ENCODE results near the gene KDM3B.

KDM3B gene

DNA sequence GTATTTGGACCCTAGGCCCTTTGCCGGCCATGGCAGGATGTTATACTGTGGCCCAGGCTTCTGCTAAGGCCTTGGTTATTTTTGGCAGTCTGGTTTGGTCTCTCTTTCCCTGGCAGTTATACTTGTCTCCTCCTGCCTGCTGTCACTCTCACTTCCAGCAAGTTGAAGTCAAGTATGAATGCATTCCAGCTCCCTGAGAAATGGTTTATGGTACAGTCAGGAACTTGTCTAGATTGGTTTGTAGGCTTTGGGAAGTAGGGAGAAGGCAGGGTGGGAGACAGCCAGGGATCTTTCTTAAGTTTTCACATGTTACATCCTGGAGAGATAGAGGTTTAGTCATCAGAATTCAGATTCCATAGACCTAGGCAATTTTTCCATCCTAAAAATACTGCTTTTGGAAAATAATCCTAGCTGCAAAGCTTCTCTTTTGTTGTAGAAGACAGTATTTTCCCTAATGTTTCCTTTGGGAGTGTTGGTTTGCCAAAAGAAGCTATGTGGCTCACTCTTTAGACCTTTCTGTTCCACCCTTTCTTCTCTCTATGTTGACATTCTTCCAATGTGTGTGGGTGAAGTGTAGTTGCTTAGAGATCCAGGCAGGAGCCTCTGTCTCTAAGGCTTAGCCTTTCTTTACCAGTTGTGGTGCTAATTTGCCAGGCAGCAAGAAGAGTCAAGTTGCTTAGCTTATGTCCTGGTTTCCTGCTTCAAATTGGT lies 2.5 kb upstream of the KDM3B start:
- no peaks in the 10 kb centered on the region for H3K27me3 ChIP-seq (ENCODE audit: insufficient read depth, low read length)
- peaks cover 40% of the 10 kb centered on the region for H3K36me3 ChIP-seq (ENCODE audit: insufficient read depth, low read length)
- H2AFZ ChIP-seq (ENCODE audit: low read length, unreplicated experiment) = no peak overlapping the region
- peaks cover 32% of the 10 kb centered on the region for H3K4me1 ChIP-seq (ENCODE audit: control insufficient read depth, insufficient read depth, low read length, unreplicated experiment)
- H3K4me3 ChIP-seq (ENCODE audit: low read depth, low read length) = no peak overlapping the region
- peaks cover 22% of the 10 kb centered on the region for H3K79me2 ChIP-seq (ENCODE audit: control insufficient read depth, insufficient read depth, low read length, unreplicated experiment)
- H3K27ac ChIP-seq (ENCODE audit: low read depth, low read length) = peak overlapping the region; percentile 20; the same call in 1 of the 2 replicates

DNA sequence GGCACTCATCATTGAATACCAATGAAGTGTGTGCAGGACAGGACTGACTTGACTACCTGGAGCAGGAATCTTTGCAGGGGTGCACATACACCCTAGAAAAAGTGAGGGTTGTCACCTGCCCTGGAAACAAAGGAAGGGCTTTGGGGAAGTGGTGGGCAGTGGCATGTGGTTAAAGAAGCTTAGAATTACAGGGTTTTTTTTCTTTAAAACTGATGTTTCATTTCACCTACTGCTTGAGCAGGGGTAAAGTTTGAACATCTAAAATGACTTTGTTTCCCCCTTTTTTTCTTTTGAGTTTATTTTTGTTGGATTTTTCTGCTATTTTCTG lies 2.0 kb upstream of the KDM3B start:
- Histone ChIP-seq H3K27ac (ENCODE audit: low read depth, low read length) (peak overlapping the region; percentile 62), H3K4me3 (ENCODE audit: low read depth, low read length) (no peak overlapping the region), H3K36me3 (ENCODE audit: insufficient read depth, low read length) (peaks cover 35% of the 10 kb centered on the region)

DNA sequence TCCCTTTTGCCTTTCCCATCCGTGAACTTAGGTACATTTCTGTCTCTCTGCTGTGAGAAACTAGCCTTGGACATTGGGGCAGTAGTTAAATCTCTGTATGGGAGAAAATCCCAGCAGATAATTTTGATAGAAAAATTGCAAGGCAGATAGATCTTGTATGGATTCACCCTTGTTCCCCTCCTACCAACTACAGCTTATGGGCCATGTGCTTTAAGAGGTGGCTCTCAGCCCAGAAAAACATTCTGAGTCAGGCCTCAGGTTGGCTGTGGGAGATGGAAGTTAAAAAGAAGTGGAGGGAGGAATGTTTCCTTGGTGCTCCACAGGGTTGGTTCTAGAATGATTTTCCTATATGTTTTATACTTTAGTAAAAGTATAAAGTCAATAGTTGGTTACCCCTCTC lies 1.4 kb upstream of the KDM3B start:
- Histone ChIP-seq H3K79me2 (ENCODE audit: control insufficient read depth, insufficient read depth, low read length, unreplicated experiment) (peaks cover 30% of the 10 kb centered on the region), H3K36me3 (ENCODE audit: insufficient read depth, low read length) (peaks cover 29% of the 10 kb centered on the region), H2AFZ (ENCODE audit: low read length, unreplicated experiment) (no peak overlapping the region), H3K27me3 (ENCODE audit: insufficient read depth, low read length) (no peaks in the 10 kb centered on the region), H3K4me1 (ENCODE audit: control insufficient read depth, insufficient read depth, low read length, unreplicated experiment) (peaks cover 42% of the 10 kb centered on the region), H3K4me3 (ENCODE audit: low read depth, low read length) (no peak overlapping the region), H3K27ac (ENCODE audit: low read depth, low read length) (peak overlapping the region; percentile 62)

More for the DNA sequence above, 2.0 kb upstream of the KDM3B start:
- Histone ChIP-seq H3K4me1 (ENCODE audit: control insufficient read depth, insufficient read depth, low read length, unreplicated experiment) (peaks cover 37% of the 10 kb centered on the region), H3K27me3 (ENCODE audit: insufficient read depth, low read length) (no peaks in the 10 kb centered on the region), H2AFZ (ENCODE audit: low read length, unreplicated experiment) (no peak overlapping the region), H3K79me2 (ENCODE audit: control insufficient read depth, insufficient read depth, low read length, unreplicated experiment) (peaks cover 26% of the 10 kb centered on the region)

DNA sequence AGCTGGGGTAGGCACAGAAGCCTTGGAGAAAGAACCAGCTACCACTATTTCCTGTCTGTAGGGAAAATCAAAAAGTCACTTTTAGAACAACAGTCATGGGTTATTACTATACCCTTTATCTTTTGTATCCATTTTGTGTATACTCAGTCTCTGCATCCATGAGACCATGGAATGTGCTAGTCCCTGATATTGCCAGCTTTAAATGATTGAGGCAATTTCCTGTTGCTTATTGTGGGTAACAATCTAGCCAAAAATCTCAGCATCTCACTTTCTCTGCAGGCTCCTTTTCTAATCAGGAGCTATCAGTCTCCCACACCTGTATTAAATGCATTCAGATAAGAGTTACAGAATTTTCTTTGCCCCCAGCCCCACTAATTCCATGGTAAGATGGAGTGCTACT lies 968 bp upstream of the KDM3B start:
- H3K79me2 ChIP-seq (ENCODE audit: control insufficient read depth, insufficient read depth, low read length, unreplicated experiment) = peaks cover 34% of the 10 kb centered on the region
- peak overlapping the region; percentile 4; the same call in 1 of the 2 replicates for H3K4me3 ChIP-seq (ENCODE audit: low read depth, low read length)
- H3K36me3 ChIP-seq (ENCODE audit: insufficient read depth, low read length) = peaks cover 29% of the 10 kb centered on the region; the same call in 1 of the 2 replicates
- peak overlapping the region; percentile 62 for H3K27ac ChIP-seq (ENCODE audit: low read depth, low read length)
- no peak overlapping the region for H2AFZ ChIP-seq (ENCODE audit: low read length, unreplicated experiment)
- H3K27me3 ChIP-seq (ENCODE audit: insufficient read depth, low read length) = no peaks in the 10 kb centered on the region
- H3K4me1 ChIP-seq (ENCODE audit: control insufficient read depth, insufficient read depth, low read length, unreplicated experiment) = peaks cover 42% of the 10 kb centered on the region

DNA sequence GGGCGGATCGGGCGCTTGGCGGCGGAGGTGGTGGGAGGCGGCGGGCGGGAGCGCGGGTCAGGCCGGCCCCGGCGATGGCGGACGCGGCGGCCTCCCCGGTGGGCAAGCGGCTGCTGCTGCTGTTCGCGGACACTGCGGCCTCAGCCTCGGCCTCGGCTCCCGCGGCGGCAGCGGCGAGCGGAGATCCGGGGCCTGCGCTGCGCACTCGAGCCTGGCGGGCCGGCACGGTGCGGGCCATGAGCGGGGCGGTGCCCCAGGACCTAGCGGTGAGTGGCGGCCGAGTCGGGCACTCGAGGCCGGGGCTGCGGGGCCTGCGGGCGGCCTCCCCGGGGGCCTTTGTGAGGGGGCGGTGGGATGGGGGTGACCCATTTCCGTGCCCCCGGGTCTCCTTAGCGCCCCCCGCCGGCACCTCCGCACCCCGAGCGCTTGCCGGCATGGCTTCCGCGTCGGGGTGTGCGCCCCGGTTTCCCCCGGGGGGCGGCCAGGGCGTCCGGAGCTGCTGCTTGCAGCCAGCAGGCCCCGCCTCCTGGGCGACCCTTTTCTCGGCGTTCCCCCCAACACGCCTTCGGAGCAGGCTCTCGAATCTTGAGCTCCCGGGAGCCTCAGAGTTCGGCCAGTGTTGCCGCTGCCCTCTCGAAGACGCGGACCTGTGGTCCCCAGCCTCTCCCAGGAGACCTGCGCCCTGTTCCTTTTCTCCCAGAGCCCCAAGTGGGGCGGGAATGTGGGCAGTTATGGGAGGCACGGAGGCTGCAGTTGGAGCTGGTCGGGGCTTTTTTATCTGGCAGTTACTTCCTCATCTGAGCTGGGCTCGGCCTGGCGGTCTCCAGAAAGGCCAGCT lies 456 bp downstream of the KDM3B start:
- peaks cover 19% of the 10 kb centered on the region; the same call in 1 of the 2 replicates for H3K36me3 ChIP-seq (ENCODE audit: insufficient read depth, low read length)
- H3K4me1 ChIP-seq (ENCODE audit: control insufficient read depth, insufficient read depth, low read length, unreplicated experiment) = peaks cover 42% of the 10 kb centered on the region
- no peaks in the 10 kb centered on the region for H3K27me3 ChIP-seq (ENCODE audit: insufficient read depth, low read length)
- H3K79me2 ChIP-seq (ENCODE audit: control insufficient read depth, insufficient read depth, low read length, unreplicated experiment) = peaks cover 46% of the 10 kb centered on the region
- H3K27ac ChIP-seq (ENCODE audit: low read depth, low read length) = peak overlapping the region; percentile 68
- H2AFZ ChIP-seq (ENCODE audit: low read length, unreplicated experiment) = peak overlapping the region; percentile 85
- H3K4me3 ChIP-seq (ENCODE audit: low read depth, low read length) = peak overlapping the region; percentile 97

DNA sequence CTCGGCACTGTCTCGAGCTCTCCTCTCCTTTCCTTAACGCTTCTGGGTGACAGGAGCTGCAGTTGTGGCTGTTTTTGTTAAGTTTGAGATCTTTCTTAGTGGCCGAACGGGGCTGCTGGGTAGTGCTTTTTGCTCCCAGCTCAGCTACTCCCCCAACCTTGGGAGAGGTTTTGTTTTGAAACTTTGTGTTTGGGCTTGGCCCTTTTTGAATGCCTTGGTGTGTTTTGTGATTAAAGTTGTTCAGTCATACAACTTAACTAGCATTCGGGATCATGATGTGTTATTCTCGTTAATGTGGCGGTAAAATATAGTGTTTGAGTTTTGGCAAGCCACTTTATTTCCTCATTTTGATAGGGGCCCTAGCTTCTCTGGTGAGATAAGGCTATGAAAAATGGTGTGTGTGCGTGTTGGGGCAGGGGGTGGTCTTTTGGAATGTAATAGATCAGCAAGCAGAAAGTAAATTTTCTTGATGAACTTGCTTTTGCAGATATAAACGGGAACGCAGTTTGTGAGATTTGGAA lies 1.1 kb downstream of the KDM3B start:
- H3K4me3 ChIP-seq (ENCODE audit: low read depth, low read length) = peak overlapping the region; percentile 97
- H3K36me3 ChIP-seq (ENCODE audit: insufficient read depth, low read length) = peaks cover 18% of the 10 kb centered on the region; the same call in 1 of the 2 replicates
- peaks cover 46% of the 10 kb centered on the region for H3K79me2 ChIP-seq (ENCODE audit: control insufficient read depth, insufficient read depth, low read length, unreplicated experiment)
- peak overlapping the region; percentile 85 for H2AFZ ChIP-seq (ENCODE audit: low read length, unreplicated experiment)
- peaks cover 42% of the 10 kb centered on the region for H3K4me1 ChIP-seq (ENCODE audit: control insufficient read depth, insufficient read depth, low read length, unreplicated experiment)
- H3K27me3 ChIP-seq (ENCODE audit: insufficient read depth, low read length) = no peaks in the 10 kb centered on the region
- peak overlapping the region; percentile 68 for H3K27ac ChIP-seq (ENCODE audit: low read depth, low read length)

DNA sequence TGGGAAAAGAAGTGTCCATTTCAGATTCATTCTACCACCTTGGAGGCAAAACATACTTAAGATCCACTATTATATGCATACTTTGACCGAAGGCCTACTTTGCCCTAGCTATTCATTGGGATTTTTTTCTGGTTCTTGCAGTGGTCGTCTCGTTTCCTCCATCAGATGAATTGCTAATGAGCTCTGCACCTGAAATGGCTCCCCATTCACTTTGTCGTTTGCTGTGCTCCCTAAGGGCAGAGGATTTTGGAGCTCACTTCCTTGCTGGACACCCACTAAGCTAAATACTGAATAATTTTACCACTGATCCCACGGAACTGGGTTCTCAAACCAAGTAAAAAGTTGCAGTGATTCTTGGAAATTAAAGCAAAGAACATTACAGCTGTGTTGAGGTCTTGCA lies 1.9 kb downstream of the KDM3B start:
- H3K27ac ChIP-seq (ENCODE audit: low read depth, low read length) = no peak overlapping the region

DNA sequence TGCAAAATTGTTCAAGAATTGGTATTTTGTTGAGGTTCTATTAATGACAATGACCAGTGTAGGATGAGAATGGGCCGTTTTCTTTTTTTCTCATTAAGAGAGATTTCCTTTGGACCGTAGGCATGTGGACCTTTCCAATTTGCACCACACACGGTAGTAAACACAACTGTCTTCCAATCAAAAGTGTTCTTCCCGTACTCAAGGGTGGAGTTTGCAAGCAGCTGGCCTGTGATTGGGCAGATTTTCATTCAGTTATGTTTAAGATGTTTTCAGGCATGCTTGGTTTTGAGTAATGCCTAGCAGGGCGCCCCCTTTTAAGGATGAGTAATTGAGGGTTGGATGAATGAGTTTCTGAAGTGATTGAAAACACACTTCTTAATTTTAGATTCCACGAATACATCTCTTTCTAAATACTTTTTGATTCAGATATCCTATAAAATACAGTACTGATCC lies 2.5 kb downstream of the KDM3B start:
- H3K4me3 ChIP-seq (ENCODE audit: low read depth, low read length) = peak overlapping the region; percentile 97
- H3K27ac ChIP-seq (ENCODE audit: low read depth, low read length) = no peak overlapping the region
- H3K36me3 ChIP-seq (ENCODE audit: insufficient read depth, low read length) = peaks cover 8% of the 10 kb centered on the region; the same call in 1 of the 2 replicates
- peaks cover 58% of the 10 kb centered on the region for H3K79me2 ChIP-seq (ENCODE audit: control insufficient read depth, insufficient read depth, low read length, unreplicated experiment)
- no peak overlapping the region for H2AFZ ChIP-seq (ENCODE audit: low read length, unreplicated experiment)
- H3K27me3 ChIP-seq (ENCODE audit: insufficient read depth, low read length) = no peaks in the 10 kb centered on the region
- H3K4me1 ChIP-seq (ENCODE audit: control insufficient read depth, insufficient read depth, low read length, unreplicated experiment) = peaks cover 37% of the 10 kb centered on the region

More for the DNA sequence above, 1.9 kb downstream of the KDM3B start:
- Histone ChIP-seq H3K79me2 (ENCODE audit: control insufficient read depth, insufficient read depth, low read length, unreplicated experiment) (peaks cover 52% of the 10 kb centered on the region), H2AFZ (ENCODE audit: low read length, unreplicated experiment) (peak overlapping the region; percentile 17), H3K36me3 (ENCODE audit: insufficient read depth, low read length) (peaks cover 10% of the 10 kb centered on the region; the same call in 1 of the 2 replicates), H3K27me3 (ENCODE audit: insufficient read depth, low read length) (no peaks in the 10 kb centered on the region), H3K4me1 (ENCODE audit: control insufficient read depth, insufficient read depth, low read length, unreplicated experiment) (peaks cover 42% of the 10 kb centered on the region), H3K4me3 (ENCODE audit: low read depth, low read length) (peak overlapping the region; percentile 97)

DNA sequence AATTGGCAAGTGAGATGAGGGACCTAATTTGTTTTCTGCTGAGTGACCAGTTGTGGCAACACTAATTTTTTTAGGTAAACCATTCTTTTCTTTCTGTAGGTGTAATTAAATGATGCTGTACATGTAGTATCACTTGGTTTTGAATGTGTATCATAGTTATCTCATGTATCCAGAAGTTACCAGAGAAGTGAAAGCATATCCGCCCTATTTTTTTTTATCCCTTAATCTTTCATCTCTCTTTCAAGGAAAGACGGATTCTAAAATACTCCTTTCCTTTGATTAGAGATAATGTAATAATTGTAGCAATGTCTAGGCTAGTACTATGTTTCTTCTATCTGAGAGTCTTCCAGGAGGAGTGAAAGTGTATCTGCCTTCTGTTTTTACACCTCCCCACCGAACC lies 7.1 kb downstream of the KDM3B start:
- H2AFZ ChIP-seq (ENCODE audit: low read length, unreplicated experiment) = no peak overlapping the region
- no peaks in the 10 kb centered on the region for H3K27me3 ChIP-seq (ENCODE audit: insufficient read depth, low read length)
- no peak overlapping the region for H3K4me3 ChIP-seq (ENCODE audit: low read depth, low read length)
- H3K4me1 ChIP-seq (ENCODE audit: control insufficient read depth, insufficient read depth, low read length, unreplicated experiment) = peaks cover 13% of the 10 kb centered on the region
- no peaks in the 10 kb centered on the region for H3K36me3 ChIP-seq (ENCODE audit: insufficient read depth, low read length)
- no peak overlapping the region for H3K27ac ChIP-seq (ENCODE audit: low read depth, low read length)
- H3K79me2 ChIP-seq (ENCODE audit: control insufficient read depth, insufficient read depth, low read length, unreplicated experiment) = peaks cover 81% of the 10 kb centered on the region

DNA sequence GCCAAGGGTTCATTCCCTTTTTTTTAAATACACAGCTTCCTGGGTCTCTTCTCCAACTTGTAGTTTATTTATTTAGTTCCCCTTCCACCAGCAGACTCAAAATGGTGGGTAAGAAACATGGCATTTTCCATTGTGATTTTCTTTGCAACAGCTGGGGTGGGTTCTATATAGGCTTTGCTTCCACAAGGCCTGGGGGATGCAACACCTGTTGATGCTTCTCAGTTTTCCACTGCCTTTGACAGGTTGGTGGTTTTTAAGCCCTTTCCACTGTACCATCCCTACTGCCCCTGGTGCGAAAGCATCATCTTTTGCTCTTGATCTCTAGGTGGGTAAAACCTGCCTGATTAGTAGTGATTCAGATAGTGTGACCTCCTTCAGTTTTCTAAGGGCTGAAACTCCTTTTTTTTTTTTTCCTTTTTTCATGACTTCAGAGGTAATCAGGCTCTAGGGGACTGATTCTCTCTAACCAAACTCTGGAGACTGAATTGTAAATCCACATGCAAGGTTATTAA lies 8.5 kb downstream of the KDM3B start:
- H3K79me2 ChIP-seq (ENCODE audit: control insufficient read depth, insufficient read depth, low read length, unreplicated experiment) = peaks cover 73% of the 10 kb centered on the region
- H3K27me3 ChIP-seq (ENCODE audit: insufficient read depth, low read length) = no peaks in the 10 kb centered on the region
- no peak overlapping the region for H2AFZ ChIP-seq (ENCODE audit: low read length, unreplicated experiment)
- no peak overlapping the region for H3K4me3 ChIP-seq (ENCODE audit: low read depth, low read length)
- H3K4me1 ChIP-seq (ENCODE audit: control insufficient read depth, insufficient read depth, low read length, unreplicated experiment) = no peaks in the 10 kb centered on the region
- no peaks in the 10 kb centered on the region for H3K36me3 ChIP-seq (ENCODE audit: insufficient read depth, low read length)
- no peak overlapping the region for H3K27ac ChIP-seq (ENCODE audit: low read depth, low read length)

Measured in ACC112 (cell line).